ENCODE data around the gene EHHADH. TPM values are rescaled to one million over a fixed set of nuclear protein-coding genes. Genes with fewer than 3 reads are reported as not detected.

The EHHADH gene
- total RNA-seq, 2 experiments from 2014 or later: 4.0 to 5.0 TPM

GRCh38 chr3:185251272-185251671 lies 2.6 kb downstream of the EHHADH start:
- Mint-ChIP-seq H3K4me3 (no peak overlapping the region), H3K9me3 (peaks cover 1% of the 10 kb centered on the region), H3K27ac (no peak overlapping the region), H3K4me1 (ENCODE audit: low read depth) (no peaks in the 10 kb centered on the region), H3K27me3 (peaks cover 6% of the 10 kb centered on the region), H3K36me3 (ENCODE audit: low read depth) (peaks cover 12% of the 10 kb centered on the region)
- no peak for TF ChIP-seq CTCF (IDR thresholded peaks at IDR 0.05)
- intact Hi-C loops (cut with micrococcal nuclease): no loop called here
- no peak for ATAC-seq
- CTCF ChIA-PET: interaction anchor here (1.1 kb wide), 1 partner anchor 57 kb away, joined by 3 read pairs; no protein-coding TSS in a partner anchor
- POLR2A ChIA-PET: interaction anchor here (0.6 kb wide), 1 partner anchor 1345 kb away, joined by 5 read pairs; no protein-coding TSS in a partner anchor
- no peak for DNase-seq

- no peak for TF ChIP-seq CTCF (IDR thresholded peaks at IDR 0.05)
- Mint-ChIP-seq H3K4me1 (ENCODE audit: low read depth) (no peaks in the 10 kb centered on the region), H3K36me3 (ENCODE audit: low read depth) (peaks cover 14% of the 10 kb centered on the region), H3K27ac (no peak overlapping the region), H3K4me3 (no peak overlapping the region), H3K9me3 (peaks cover 1% of the 10 kb centered on the region), H3K27me3 (peaks cover 6% of the 10 kb centered on the region)
- ATAC-seq (no peak), DNase-seq (no peak)
- intact Hi-C loops (cut with micrococcal nuclease): no loop called here
- ChIA-PET CTCF (interaction anchor here (1.1 kb wide), 1 partner anchor 58 kb away, joined by 3 read pairs; no protein-coding TSS in a partner anchor), POLR2A (interaction anchor here (0.6 kb wide), 1 partner anchor 1345 kb away, joined by 5 read pairs; no protein-coding TSS in a partner anchor)
Measured at GRCh38 chr3:185250653-185251052, 3.2 kb downstream of the EHHADH start.

- H3K9me3 Mint-ChIP-seq: peaks cover 1% of the 10 kb centered on the region
- no peak overlapping the region for H3K4me3 Mint-ChIP-seq
- intact Hi-C loops (cut with micrococcal nuclease): no loop called here
- H3K27ac Mint-ChIP-seq: no peak overlapping the region
- ATAC-seq (no peak), DNase-seq (no peak)
- ChIA-PET CTCF (interaction anchor here (1.1 kb wide), 1 partner anchor 58 kb away, joined by 3 read pairs; no protein-coding TSS in a partner anchor), POLR2A (no interaction called here)
- no peak for TF ChIP-seq CTCF (IDR thresholded peaks at IDR 0.05)
- peaks cover 6% of the 10 kb centered on the region for H3K27me3 Mint-ChIP-seq
- peaks cover 14% of the 10 kb centered on the region for H3K36me3 Mint-ChIP-seq (ENCODE audit: low read depth)
- no peaks in the 10 kb centered on the region for H3K4me1 Mint-ChIP-seq (ENCODE audit: low read depth)
Measured at GRCh38 chr3:185250247-185250646, 3.6 kb downstream of the EHHADH start.

GRCh38 chr3:185242642-185243041 lies 11.2 kb downstream of the EHHADH start:
- no peak overlapping the region for H3K4me3 Mint-ChIP-seq
- peaks cover 10% of the 10 kb centered on the region for H3K36me3 Mint-ChIP-seq (ENCODE audit: low read depth)
- no peak for DNase-seq
- POLR2A ChIA-PET: no interaction called here
- intact Hi-C loops (cut with micrococcal nuclease): no loop called here
- H3K27me3 Mint-ChIP-seq: peaks cover 2% of the 10 kb centered on the region
- no peak for ATAC-seq
- no peaks in the 10 kb centered on the region for H3K4me1 Mint-ChIP-seq (ENCODE audit: low read depth)
- CTCF ChIA-PET: interaction anchor here (0.9 kb wide), 1 partner anchor 66 kb away, joined by 3 read pairs; no protein-coding TSS in a partner anchor
- H3K27ac Mint-ChIP-seq: no peak overlapping the region
- peaks cover 35% of the 10 kb centered on the region for H3K9me3 Mint-ChIP-seq
- no peak for TF ChIP-seq CTCF (IDR thresholded peaks at IDR 0.05)

- no peaks in the 10 kb centered on the region for H3K27me3 Mint-ChIP-seq
- TF ChIP-seq CTCF (IDR thresholded peaks at IDR 0.05): no peak
- intact Hi-C loops (cut with micrococcal nuclease): no loop called here
- POLR2A ChIA-PET: no interaction called here
- H3K9me3 Mint-ChIP-seq: peaks cover 23% of the 10 kb centered on the region
- CTCF ChIA-PET: no interaction called here
- H3K27ac Mint-ChIP-seq: no peak overlapping the region
- H3K36me3 Mint-ChIP-seq (ENCODE audit: low read depth): peaks cover 7% of the 10 kb centered on the region
- no peaks in the 10 kb centered on the region for H3K4me1 Mint-ChIP-seq (ENCODE audit: low read depth)
- DNase-seq (no peak), ATAC-seq (no peak)
- H3K4me3 Mint-ChIP-seq: no peak overlapping the region
Measured at GRCh38 chr3:185236969-185237368, 16.9 kb downstream of the EHHADH start.
